ENCODE measurements around the gene ITPR2. TPM values are rescaled to one million over a fixed set of nuclear protein-coding genes. Genes with fewer than 3 reads are reported as not detected.
A peak's percentile ranks its signal among the peaks of the same experiment; 100 is the strongest.

Gene ITPR2
- total and polyA plus RNA-seq, 2 of the 13 experiments (the other 11 are each of a cell fraction or from before 2014, with no cell fraction given) = 31.9 to 81.9 TPM

DNA sequence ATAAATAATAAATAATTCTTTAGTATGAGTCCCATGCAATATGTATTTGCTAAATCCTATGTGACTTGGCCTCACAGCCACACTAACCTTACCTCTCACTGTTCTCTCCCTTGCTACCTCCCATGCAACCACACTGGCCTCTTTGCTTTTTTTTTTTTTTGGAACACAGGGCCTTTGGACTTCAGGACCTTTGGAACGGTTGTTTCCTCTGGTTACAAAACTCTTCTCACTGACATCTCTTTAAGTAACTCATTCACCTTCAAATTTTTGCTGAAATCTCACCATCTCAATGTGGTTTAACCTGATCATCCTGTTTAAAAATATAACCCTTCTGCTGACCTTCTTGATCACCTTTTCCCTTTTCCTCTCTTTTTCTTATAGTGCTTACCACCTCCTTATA, 443.7 kb downstream of the ITPR2 start (continued):
- TF ChIP-seq MAFK (conservative IDR thresholded peaks at IDR 0.05 in 1 of 2, IDR thresholded peaks at IDR 0.05 in 1 of 2; ENCODE audit: low read length in 2 of 2) (no peak), NAIF1 (CRISPR knock-in tag; IDR thresholded peaks at IDR 0.05; ENCODE audit: borderline replicate concordance) (no peak), KDM1A (CRISPR knock-in tag; IDR thresholded peaks at IDR 0.05) (no peak), NCOR1 (IDR thresholded peaks at IDR 0.05; ENCODE audit: borderline replicate concordance, low read length) (no peak), HNF4G (IDR thresholded peaks at IDR 0.05; ENCODE audit: borderline replicate concordance, low read depth, low read length) (peak; percentile 88), HNF4G (CRISPR knock-in tag; IDR thresholded peaks at IDR 0.05; ENCODE audit: borderline replicate concordance, low read depth) (no peak), HNF4A (CRISPR knock-in tag; IDR thresholded peaks at IDR 0.05) (peak; percentile 80), ZNF441 (CRISPR knock-in tag; IDR thresholded peaks at IDR 0.05; ENCODE audit: borderline replicate concordance) (no peak), LCORL (IDR thresholded peaks at IDR 0.05) (0 out of 2 replicates have a peak, but pooled peaks have one; percentile 8), LCORL (CRISPR knock-in tag; IDR thresholded peaks at IDR 0.05) (peak; percentile 54; the same call in 1 of the 2 replicates), ZBTB21 (CRISPR knock-in tag; IDR thresholded peaks at IDR 0.05) (no peak), RAD51 (IDR thresholded peaks at IDR 0.05; ENCODE audit: borderline replicate concordance) (no peak), ZNF775 (CRISPR knock-in tag; IDR thresholded peaks at IDR 0.05; ENCODE audit: borderline replicate concordance) (no peak), ZNF430 (CRISPR knock-in tag; IDR thresholded peaks at IDR 0.05) (no peak)
- TF ChIP-seq, protein P1, sequence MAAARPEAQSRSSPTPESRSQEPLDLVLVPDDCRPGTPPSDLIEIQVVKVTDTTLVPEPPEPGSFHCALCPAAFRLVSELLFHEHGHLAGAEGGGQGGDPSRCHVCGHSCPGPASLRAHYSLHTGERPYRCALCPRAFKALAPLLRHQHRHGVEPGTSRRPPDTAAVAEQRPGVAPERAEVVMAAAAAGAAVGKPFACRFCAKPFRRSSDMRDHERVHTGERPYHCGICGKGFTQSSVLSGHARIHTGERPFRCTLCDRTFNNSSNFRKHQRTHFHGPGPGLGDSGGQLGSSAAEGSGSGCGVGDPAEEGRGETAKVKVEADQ (CRISPR knock-in tag; IDR thresholded peaks at IDR 0.05; ENCODE audit: borderline replicate concordance) = no peak
- TF ChIP-seq, protein P2, sequence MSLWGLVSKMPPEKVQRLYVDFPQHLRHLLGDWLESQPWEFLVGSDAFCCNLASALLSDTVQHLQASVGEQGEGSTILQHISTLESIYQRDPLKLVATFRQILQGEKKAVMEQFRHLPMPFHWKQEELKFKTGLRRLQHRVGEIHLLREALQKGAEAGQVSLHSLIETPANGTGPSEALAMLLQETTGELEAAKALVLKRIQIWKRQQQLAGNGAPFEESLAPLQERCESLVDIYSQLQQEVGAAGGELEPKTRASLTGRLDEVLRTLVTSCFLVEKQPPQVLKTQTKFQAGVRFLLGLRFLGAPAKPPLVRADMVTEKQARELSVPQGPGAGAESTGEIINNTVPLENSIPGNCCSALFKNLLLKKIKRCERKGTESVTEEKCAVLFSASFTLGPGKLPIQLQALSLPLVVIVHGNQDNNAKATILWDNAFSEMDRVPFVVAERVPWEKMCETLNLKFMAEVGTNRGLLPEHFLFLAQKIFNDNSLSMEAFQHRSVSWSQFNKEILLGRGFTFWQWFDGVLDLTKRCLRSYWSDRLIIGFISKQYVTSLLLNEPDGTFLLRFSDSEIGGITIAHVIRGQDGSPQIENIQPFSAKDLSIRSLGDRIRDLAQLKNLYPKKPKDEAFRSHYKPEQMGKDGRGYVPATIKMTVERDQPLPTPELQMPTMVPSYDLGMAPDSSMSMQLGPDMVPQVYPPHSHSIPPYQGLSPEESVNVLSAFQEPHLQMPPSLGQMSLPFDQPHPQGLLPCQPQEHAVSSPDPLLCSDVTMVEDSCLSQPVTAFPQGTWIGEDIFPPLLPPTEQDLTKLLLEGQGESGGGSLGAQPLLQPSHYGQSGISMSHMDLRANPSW (CRISPR knock-in tag; IDR thresholded peaks at IDR 0.05; ENCODE audit: borderline replicate concordance) = no peak
- TF ChIP-seq, protein P3, sequence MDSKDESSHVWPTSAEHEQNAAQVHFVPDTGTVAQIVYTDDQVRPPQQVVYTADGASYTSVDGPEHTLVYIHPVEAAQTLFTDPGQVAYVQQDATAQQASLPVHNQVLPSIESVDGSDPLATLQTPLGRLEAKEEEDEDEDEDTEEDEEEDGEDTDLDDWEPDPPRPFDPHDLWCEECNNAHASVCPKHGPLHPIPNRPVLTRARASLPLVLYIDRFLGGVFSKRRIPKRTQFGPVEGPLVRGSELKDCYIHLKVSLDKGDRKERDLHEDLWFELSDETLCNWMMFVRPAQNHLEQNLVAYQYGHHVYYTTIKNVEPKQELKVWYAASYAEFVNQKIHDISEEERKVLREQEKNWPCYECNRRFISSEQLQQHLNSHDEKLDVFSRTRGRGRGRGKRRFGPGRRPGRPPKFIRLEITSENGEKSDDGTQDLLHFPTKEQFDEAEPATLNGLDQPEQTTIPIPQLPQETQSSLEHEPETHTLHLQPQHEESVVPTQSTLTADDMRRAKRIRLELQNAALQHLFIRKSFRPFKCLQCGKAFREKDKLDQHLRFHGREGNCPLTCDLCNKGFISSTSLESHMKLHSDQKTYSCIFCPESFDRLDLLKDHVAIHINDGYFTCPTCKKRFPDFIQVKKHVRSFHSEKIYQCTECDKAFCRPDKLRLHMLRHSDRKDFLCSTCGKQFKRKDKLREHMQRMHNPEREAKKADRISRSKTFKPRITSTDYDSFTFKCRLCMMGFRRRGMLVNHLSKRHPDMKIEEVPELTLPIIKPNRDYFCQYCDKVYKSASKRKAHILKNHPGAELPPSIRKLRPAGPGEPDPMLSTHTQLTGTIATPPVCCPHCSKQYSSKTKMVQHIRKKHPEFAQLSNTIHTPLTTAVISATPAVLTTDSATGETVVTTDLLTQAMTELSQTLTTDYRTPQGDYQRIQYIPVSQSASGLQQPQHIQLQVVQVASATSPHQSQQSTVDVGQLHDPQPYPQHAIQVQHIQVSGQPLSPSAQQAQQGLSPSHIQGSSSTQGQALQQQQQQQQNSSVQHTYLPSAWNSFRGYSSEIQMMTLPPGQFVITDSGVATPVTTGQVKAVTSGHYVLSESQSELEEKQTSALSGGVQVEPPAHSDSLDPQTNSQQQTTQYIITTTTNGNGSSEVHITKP (CRISPR knock-in tag; IDR thresholded peaks at IDR 0.05; ENCODE audit: low read depth) = no peak
- TF ChIP-seq, protein P4, sequence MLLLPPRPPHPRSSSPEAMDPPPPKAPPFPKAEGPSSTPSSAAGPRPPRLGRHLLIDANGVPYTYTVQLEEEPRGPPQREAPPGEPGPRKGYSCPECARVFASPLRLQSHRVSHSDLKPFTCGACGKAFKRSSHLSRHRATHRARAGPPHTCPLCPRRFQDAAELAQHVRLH (CRISPR knock-in tag; IDR thresholded peaks at IDR 0.05; ENCODE audit: borderline replicate concordance, low read depth) = no peak
- TF ChIP-seq, protein P5, sequence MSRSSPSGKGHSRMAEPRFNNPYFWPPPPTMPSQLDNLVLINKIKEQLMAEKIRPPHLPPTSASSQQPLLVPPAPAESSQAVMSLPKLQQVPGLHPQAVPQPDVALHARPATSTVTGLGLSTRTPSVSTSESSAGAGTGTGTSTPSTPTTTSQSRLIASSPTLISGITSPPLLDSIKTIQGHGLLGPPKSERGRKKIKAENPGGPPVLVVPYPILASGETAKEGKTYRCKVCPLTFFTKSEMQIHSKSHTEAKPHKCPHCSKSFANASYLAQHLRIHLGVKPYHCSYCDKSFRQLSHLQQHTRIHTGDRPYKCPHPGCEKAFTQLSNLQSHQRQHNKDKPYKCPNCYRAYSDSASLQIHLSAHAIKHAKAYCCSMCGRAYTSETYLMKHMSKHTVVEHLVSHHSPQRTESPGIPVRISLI (CRISPR knock-in tag; IDR thresholded peaks at IDR 0.05; ENCODE audit: borderline replicate concordance) = peak; percentile 95
